SK-N-MC (cell line): ENCODE measurements around the gene PFN3.

Experiments used
- DNase-seq: peaks from one replicate; pipeline ENCODE4 v3.0.0-alpha.2; 2011; ENCODE audit warnings: low read depth, low spot score
- H3K27ac ChIP-seq: fragments of 200-600 bp; sonication (generic); 2 replicates; pipeline ENCODE4 v1.5.1; 2016; ENCODE audit warnings: mixed run types
- H3K36me3 ChIP-seq: fragments of 200-600 bp; sonication (generic); 2 replicates; pipeline ENCODE4 v1.6.1; 2017; ENCODE audit warnings: antibody characterized with exemption, low read length, mixed read lengths; ENCODE audit not compliant: insufficient read depth
- H3K4me3 ChIP-seq: fragments of 200-600 bp; sonication (generic); 2 replicates; pipeline ENCODE4 v1.5.1; 2016
- H3K9ac ChIP-seq: fragments of 200-600 bp; sonication (generic); 2 replicates; pipeline ENCODE4 v1.8.0; 2017; ENCODE audit warnings: mixed run types, mixed read lengths; ENCODE audit not compliant: insufficient read length
- H3K9me3 ChIP-seq: fragments of 200-600 bp; sonication (generic); 2 replicates; pipeline ENCODE4 v1.6.1; 2017; ENCODE audit warnings: low read depth, mild to moderate bottlenecking, antibody characterized with exemption, low read length, moderate library complexity, mixed read lengths
- EZH2 ChIP-seq: fragments of 200-600 bp; sonication (generic); IDR thresholded peaks from one replicate; pipeline ENCODE4 v1.6.1; 2017; ENCODE audit warnings: antibody characterized with exemption
- FOXP2 ChIP-seq: optimal IDR thresholded peaks from 2 replicates; pipeline ENCODE3; 2011; ENCODE audit warnings: mild to moderate bottlenecking, moderate library complexity; ENCODE audit not compliant: insufficient read depth; ENCODE audit errors: extremely low read length, control extremely low read depth
- POLR2AphosphoS5 ChIP-seq: IDR thresholded peaks from 2 replicates; pipeline ENCODE4 v1.6.1; 2012; ENCODE audit warnings: mild to moderate bottlenecking, low read depth, low read length, borderline replicate concordance

PFN3 gene

DNA sequence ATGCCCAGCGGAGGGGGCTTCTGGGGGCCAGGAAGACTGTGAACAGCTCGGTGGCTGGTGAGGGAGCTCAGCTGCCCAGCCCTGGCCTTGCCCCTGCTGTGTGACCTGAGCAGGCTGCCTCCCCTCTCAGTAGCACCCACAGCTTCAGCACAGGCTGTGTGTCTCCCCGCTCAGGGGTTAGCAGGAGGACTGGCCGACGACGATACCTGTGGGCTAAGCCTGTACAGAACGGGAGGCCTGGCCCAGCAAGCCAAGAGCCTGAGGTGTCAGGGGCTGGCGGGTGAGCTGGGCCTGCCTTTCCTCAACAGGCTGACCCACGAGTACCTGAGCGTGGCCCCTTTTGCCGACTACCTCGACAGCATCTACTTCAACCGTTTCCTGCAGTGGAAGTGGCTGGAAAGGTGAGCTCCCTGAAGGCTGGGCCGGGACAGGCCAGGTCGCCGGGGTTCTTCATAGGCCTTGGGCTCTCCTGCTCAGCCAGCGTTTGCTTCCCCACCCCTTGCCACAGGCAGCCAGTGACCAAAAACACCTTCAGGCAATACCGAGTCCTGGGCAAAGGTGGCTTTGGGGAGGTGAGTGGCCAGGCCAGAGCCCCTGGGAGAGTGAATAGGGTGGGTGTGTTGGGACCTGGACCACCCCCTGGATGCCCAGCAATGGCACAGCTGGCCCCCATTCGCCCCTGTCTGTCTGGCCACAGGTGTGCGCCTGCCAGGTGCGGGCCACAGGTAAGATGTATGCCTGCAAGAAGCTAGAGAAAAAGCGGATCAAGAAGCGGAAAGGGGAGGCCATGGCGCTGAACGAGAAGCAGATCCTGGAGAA lies 32.6 kb upstream of the PFN3 start:
- Histone ChIP-seq H3K9me3 (no peaks in the 10 kb centered on the region), H3K36me3 (peaks cover 6% of the 10 kb centered on the region; the same call in 1 of the 2 replicates), H3K9ac (no peak overlapping the region), H3K4me3 (no peak overlapping the region), H3K27ac (no peak overlapping the region)
- no peak for DNase-seq
- TF ChIP-seq FOXP2 (no peak), EZH2 (no peak), POLR2AphosphoS5 (no peak)

DNA sequence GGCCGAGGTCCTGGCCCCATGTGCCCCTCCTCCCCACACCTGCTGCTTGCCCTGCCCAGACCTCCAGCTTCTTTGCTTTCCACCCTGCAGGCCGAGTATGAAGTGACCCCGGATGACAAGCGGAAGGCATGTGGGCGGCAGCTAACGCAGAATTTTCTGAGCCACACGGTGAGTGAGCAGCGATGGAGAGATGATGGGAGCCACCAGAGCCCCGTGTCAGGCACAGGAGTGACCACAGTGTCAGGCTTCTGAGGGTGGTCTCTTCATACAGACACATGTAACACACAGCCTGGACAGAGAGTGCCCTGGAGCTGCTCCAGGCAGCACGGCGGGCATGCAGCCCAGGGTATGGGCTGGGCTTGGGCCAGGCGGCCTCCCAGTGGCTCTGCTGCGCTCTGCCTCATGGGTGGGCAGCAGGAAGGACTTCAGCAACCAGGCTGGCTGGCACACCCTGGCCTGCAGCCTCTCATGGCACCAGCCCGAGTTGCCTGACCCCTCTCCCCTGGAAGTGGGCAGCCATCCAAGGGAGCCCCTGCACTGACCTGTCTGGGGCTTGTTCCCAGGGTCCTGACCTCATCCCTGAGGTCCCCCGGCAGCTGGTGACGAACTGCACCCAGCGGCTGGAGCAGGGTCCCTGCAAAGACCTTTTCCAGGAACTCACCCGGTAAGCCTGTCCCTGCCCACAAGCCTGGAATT lies 31.8 kb upstream of the PFN3 start:
- Histone ChIP-seq H3K9ac (no peak overlapping the region), H3K36me3 (peaks cover 6% of the 10 kb centered on the region; the same call in 1 of the 2 replicates), H3K9me3 (no peaks in the 10 kb centered on the region), H3K27ac (no peak overlapping the region), H3K4me3 (no peak overlapping the region)
- DNase-seq, result no peak
- TF ChIP-seq EZH2, result no peak
- TF ChIP-seq FOXP2, result no peak
- TF ChIP-seq POLR2AphosphoS5, result no peak

DNA sequence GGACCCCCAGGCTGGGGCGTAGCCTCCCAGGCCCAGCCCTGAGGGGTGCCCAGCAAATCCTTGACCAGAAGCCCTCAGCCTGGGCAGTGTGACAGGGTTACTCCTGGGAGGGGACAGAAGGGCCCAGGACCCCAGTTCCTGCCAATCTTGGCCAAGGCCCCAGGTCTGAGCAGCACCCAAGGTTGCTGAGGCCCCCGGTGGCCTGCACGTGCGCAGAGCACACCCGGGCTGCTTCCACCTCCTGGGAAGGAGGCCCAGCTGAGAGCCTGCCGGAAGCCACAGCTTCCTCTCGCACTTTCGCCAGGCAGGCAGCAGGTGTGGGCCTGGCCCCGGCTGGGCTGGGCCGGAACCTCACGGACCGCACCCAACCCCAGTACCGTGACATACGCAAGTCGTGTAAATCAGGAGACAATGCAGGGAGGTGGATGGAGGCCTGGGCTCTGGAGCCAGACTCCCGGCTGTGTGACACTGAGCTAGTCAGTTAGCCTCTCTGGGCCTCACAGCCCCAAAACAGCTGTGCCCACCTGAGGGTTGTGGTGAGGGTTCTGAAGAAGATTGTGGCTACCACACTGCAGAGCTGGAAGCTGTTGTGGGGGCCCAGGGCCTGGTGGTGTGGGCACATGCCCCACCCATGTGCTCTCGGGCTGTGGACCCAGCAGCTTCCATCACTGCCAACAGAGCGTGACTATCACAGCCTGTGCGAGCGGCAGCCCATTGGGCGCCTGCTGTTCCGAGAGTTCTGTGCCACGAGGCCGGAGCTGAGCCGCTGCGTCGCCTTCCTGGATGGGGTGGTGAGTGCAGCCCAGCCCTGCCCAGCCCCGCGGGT lies 31.1 kb upstream of the PFN3 start:
- H3K36me3 ChIP-seq, result peaks cover 6% of the 10 kb centered on the region; the same call in 1 of the 2 replicates
- H3K9me3 ChIP-seq, result no peaks in the 10 kb centered on the region
- no peak overlapping the region for H3K27ac ChIP-seq
- no peak for TF ChIP-seq FOXP2
- no peak for TF ChIP-seq EZH2
- no peak for TF ChIP-seq POLR2AphosphoS5
- no peak overlapping the region for H3K4me3 ChIP-seq
- no peak overlapping the region for H3K9ac ChIP-seq
- DNase-seq, result no peak

DNA sequence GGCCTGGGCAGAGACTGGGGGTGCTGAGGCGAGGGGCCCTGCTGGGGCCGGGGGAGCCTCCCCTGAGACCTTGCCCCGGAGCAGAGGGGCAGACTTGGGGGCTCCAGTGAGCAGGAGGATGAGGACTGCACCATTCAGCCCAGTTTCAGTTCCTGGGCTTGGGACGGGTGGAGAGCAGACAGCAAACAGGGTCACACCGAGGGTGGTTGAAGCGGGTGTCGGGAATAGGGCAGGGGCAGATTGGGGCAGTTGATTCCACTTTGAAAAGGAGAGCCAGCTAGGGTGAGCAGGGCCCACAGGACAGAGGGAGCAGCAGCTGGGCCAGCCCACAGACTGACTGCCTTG lies 30.5 kb upstream of the PFN3 start:
- no peak overlapping the region for H3K4me3 ChIP-seq
- peaks cover 6% of the 10 kb centered on the region; the same call in 1 of the 2 replicates for H3K36me3 ChIP-seq
- no peak for DNase-seq
- H3K27ac ChIP-seq, result no peak overlapping the region
- TF ChIP-seq EZH2 (no peak), FOXP2 (no peak), POLR2AphosphoS5 (no peak)
- H3K9me3 ChIP-seq, result no peaks in the 10 kb centered on the region
- no peak overlapping the region for H3K9ac ChIP-seq

DNA sequence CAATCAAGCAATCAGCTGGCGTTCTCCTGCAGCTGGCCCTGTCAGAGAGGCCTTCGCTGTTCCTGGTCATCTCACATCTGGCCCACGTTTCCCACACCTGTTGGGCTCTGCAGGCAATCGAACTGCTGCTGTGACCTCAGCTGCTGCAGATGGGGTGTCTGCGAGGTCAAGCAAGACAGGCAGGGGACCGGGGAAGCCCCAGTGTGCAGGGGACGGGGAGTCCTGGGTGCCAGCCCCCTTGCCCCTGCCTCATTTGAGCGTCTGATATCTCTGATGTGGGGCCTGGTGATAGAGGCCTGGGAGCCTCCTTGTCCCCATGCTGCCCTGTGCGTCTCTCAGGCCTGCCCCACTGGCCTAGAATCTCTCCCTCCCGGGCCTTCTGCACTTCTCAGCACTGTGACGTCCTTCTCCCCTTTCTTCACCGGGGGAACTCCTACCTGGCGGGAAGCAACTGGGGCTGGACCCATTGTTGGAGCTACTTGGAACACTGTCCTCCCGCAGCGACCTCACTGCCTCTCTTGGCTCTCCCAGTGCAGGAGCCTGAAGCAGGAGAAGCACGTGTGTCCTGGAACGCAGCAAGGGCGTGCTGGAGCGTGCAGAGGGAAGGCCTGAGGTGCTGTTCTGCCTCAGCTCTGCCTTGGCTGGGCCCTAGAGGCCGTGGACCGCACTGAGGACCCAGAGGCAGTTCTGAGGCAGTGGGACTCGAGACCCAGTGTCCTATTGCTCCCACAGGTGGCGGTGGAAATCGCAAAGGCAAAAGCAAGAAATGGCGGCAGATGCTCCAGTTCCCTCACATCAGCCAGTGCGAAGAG lies 29.9 kb upstream of the PFN3 start:
- Histone ChIP-seq H3K4me3 (no peak overlapping the region), H3K9ac (no peak overlapping the region), H3K27ac (no peak overlapping the region), H3K36me3 (peaks cover 6% of the 10 kb centered on the region; the same call in 1 of the 2 replicates), H3K9me3 (no peaks in the 10 kb centered on the region)
- TF ChIP-seq EZH2, result no peak
- no peak for TF ChIP-seq FOXP2
- TF ChIP-seq POLR2AphosphoS5, result no peak
- DNase-seq, result no peak

DNA sequence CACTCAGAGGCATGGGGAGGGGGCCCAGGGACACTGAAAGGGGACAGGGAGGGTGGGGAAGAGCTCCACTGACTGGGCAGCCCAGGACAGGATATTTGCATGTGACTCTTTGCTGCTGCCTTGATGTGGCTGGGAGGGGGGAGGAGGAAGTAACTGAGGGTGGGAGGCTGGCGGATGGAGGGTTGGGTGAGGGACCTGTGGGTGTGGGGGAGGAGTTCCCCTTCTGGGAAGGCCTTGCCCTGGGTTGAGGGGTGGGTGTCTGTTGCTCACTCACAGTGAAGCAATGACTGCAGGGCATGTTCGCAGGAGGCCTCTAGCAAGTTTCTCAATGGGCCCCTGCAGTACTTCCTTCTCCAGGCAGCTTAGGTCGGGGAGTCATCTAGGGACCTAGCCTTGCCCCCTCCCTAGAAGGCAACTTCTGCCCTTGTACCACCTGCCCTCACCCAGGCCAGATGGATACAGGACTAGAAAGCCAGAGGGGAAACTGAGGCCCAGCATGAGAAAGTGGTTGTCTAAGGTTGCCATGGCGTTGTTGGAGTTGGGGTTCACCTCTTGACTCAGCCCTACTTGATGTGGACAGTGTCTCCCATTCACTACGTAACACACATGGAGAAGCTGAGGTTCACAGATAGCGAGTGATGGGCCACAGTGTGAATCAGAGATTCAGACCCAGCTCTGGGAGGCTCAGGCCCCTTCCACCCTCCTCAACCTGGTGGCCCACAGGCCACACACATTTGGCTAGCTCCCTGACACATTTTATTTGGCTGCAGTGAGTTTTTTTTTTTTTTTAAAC lies 29.0 kb upstream of the PFN3 start:
- H3K36me3 ChIP-seq, result peaks cover 6% of the 10 kb centered on the region; the same call in 1 of the 2 replicates
- no peak overlapping the region for H3K27ac ChIP-seq
- TF ChIP-seq POLR2AphosphoS5, result no peak
- no peak for TF ChIP-seq FOXP2
- H3K4me3 ChIP-seq, result no peak overlapping the region
- no peak overlapping the region for H3K9ac ChIP-seq
- no peak for DNase-seq
- no peaks in the 10 kb centered on the region for H3K9me3 ChIP-seq

DNA sequence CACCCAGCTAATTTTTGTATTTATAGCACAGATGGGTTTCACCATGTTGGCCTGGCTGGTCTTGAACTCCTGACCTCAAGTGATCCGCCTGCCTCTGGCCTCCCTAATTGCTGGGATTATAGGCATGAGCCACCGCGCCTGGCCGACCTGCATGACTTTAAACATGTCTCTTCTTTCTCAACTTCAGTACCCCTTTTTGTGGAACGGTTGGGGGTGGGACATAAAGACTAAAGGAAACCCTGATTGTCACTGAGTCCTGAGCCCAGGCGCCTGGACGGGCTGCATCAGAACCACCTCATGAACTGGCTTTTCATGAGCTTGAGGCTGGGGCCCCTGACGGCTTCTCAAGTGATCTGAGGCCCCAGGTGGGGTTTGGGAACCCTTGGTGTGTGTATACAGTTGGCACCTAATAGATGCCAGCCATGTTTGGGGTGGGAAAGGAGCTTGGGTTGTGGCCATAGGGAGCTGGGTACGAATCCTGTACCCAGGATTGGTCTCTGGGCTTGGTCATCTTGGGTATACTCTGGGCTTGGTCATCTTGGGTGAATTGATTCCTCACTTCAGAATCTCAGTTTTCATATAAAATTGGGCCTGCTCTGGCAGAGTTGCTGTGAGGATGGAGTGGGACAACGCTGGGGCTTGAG lies 28.2 kb upstream of the PFN3 start:
- H3K9me3 ChIP-seq, result no peaks in the 10 kb centered on the region
- TF ChIP-seq EZH2 (no peak), FOXP2 (no peak), POLR2AphosphoS5 (no peak)
- H3K36me3 ChIP-seq, result peaks cover 1% of the 10 kb centered on the region; the same call in 1 of the 2 replicates
- H3K4me3 ChIP-seq, result no peak overlapping the region
- no peak overlapping the region for H3K9ac ChIP-seq
- H3K27ac ChIP-seq, result no peak overlapping the region
- no peak for DNase-seq
